HFFc6 (cell line): Measurements from ENCODE around the gene RSF1. TPM values are rescaled to one million over a fixed set of nuclear protein-coding genes. Genes with fewer than 3 reads are reported as not detected.

Experiments used
- DNase-seq: peaks from one replicate; pipeline ENCODE4 v3.0.0-alpha.2; 2018
- H3K27ac Mint-ChIP-seq: 2 replicates; pipeline ENCODE4 v1.8.0; 2020; ENCODE audit warnings: mild to moderate bottlenecking, mixed read lengths
- H3K27me3 Mint-ChIP-seq: 2 replicates; pipeline ENCODE4 v1.8.0; 2021; ENCODE audit warnings: mild to moderate bottlenecking, moderate library complexity, mixed read lengths; ENCODE audit not compliant: insufficient read depth
- H3K36me3 Mint-ChIP-seq: 2 replicates; pipeline ENCODE4 v1.8.0; 2021; ENCODE audit warnings: low read depth, mixed read lengths
- H3K4me1 Mint-ChIP-seq: 2 replicates; pipeline ENCODE4 v1.8.0; 2020; ENCODE audit warnings: low read depth, mixed read lengths
- H3K4me3 Mint-ChIP-seq: 2 replicates; pipeline ENCODE4 v1.8.0; 2020; ENCODE audit warnings: mild to moderate bottlenecking, moderate library complexity, mixed read lengths
- H3K9me3 Mint-ChIP-seq: 2 replicates; pipeline ENCODE4 v1.8.0; 2020; ENCODE audit warnings: mild to moderate bottlenecking, mixed read lengths
- CTCF ChIP-seq: fragments of 200-600 bp; sonication (generic); IDR thresholded peaks from 2 replicates; pipeline ENCODE4 v1.5.0; 2021; ENCODE audit warnings: antibody characterized with exemption, mild to moderate bottlenecking
- total RNA-seq, 6 experiments: library from RNA; stranded (reverse); fragmentation: NEBNext Ultra II Directional; extraction: Animal tissue kit (Norgen Biotek cat#: 25700); gene quantifications; 2 replicates in 1 of 6; 3 replicates in 5 of 6; pipeline ENCODE4 v1.2.3, GENCODE V29; 2021

RSF1 gene
- total RNA-seq, 6 experiments from 2014 or later: 44.7 to 59.2 (median 55.3) TPM

DNA sequence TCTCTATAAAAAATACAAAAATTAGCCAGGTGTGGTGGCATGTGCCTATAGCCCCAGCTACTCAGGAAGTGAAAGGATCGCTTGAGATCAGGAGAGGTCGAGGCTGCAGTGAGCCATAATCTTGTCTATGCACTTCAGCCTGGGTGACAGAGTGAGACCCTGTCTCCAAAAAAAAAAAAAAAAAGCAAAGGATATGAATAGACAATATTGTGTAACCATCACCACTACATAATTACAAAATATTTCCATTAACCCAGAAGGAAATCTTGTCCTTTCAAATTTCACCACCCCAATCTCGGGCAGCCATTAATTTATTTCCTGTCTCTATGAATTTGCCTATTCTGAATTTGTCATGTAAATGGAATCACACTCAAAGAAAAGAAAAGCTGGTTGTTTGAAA, 21.2 kb downstream of the RSF1 start:
- H3K27me3 Mint-ChIP-seq: no peaks in the 10 kb centered on the region
- TF ChIP-seq CTCF: no peak
- peaks cover 6% of the 10 kb centered on the region for H3K36me3 Mint-ChIP-seq
- H3K4me1 Mint-ChIP-seq: peaks cover 22% of the 10 kb centered on the region
- no peak overlapping the region for H3K4me3 Mint-ChIP-seq
- no peaks in the 10 kb centered on the region for H3K9me3 Mint-ChIP-seq
- H3K27ac Mint-ChIP-seq: no peak overlapping the region; the same call in 1 of the 2 replicates
- DNase-seq: no peak

DNA sequence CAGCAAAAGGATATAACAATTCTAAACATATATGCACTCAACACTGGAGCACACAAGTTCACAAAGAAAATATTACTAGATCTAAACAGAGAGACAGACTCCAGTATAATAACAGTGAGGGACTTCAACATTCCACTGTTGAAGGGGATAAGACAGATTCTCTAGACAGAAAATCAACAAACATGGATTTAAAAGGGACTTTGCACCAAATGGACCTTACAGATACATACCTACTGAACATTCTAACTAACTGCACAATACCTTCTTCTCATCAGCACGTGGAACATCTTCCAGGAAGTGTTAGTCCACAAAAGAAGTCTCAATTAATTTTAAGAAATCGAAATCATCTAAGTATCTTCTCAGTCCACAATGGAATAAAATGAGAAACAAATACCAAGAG, 26.6 kb downstream of the RSF1 start:
- Mint-ChIP-seq H3K27ac (no peak overlapping the region), H3K27me3 (no peaks in the 10 kb centered on the region; the same call in 1 of the 2 replicates), H3K9me3 (peaks cover 5% of the 10 kb centered on the region), H3K4me3 (no peak overlapping the region), H3K4me1 (peaks cover 9% of the 10 kb centered on the region), H3K36me3 (peaks cover 40% of the 10 kb centered on the region)
- no peak for TF ChIP-seq CTCF
- no peak for DNase-seq

- Mint-ChIP-seq H3K27ac (no peak overlapping the region), H3K4me3 (no peak overlapping the region), H3K9me3 (peaks cover 5% of the 10 kb centered on the region), H3K4me1 (peaks cover 26% of the 10 kb centered on the region), H3K27me3 (no peaks in the 10 kb centered on the region; the same call in none of the 2 replicates), H3K36me3 (peaks cover 34% of the 10 kb centered on the region)
- no peak for DNase-seq
- TF ChIP-seq CTCF: no peak
Measured at GRCh38 chr11:77791301-77791700, 29.2 kb downstream of the RSF1 start.

DNA sequence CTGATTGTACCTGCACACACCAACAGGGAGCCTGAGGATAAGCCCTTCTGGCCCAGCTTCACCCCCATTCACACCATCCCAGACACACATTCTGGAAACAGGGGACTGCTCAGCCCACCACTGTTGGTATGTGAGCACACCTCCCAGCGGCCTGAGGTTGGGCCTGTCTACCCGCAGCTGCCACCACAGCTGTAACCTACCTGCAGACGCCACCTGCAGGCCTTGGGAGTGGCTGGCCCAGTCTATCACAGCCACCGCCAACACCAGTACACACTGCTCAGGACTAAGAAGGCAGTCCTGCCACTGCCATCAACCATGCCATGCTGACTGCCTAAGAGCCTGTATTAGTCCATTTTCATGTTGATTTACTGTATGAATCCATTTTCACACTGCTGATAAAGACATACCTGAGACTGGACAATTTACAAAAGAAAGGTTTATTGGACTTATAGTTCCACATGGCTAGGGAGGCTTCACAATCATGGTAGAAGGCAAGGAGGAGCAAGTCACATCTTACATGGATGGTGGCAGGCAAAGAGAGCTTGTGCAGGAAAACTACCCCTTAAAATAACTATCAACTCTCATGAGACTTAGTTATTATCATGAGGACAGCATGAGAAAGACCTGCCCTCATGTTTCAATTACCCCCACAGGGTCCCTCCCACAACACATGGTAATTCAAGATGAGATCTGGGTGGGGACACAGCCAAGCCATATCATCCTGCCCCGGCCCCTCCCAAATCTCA, 30.6 kb downstream of the RSF1 start:
- peaks cover 34% of the 10 kb centered on the region for H3K36me3 Mint-ChIP-seq
- peaks cover 5% of the 10 kb centered on the region for H3K9me3 Mint-ChIP-seq
- DNase-seq: no peak
- TF ChIP-seq CTCF: no peak
- H3K4me3 Mint-ChIP-seq: no peak overlapping the region
- peaks cover 23% of the 10 kb centered on the region for H3K4me1 Mint-ChIP-seq
- no peaks in the 10 kb centered on the region; the same call in none of the 2 replicates for H3K27me3 Mint-ChIP-seq
- H3K27ac Mint-ChIP-seq: no peak overlapping the region

DNA sequence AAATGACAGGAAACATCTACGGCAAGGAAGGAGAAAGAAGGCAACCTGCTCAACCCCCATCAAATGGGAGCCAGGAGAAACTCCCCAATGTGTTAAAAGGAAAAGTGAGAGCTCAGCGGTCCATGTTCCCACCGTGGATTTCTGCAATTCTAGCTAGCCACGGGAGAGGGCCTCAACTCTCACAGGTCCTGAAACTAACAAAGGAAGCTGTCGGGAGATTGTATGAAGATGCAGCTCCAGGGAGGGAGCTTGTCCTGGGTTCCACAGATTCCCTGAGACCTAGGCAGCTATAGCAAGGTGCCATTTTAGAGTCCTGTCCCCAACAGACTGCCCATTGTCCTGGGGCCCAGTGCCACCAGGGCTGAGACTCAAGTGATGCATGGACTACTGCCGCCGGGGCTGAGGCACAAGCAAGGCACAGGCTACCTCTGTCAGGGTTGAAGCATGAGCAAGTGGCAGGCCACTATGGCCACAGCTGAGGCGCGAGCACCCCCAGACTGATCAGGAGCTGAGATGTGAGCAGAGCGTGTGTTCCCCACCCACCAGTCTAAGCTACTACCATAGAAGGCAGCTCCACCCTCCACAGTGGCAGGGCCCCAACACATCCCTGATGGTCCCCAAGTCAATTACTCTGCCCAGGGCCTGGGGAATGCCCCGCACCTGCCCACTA, 31.3 kb downstream of the RSF1 start:
- Mint-ChIP-seq H3K9me3 (peaks cover 5% of the 10 kb centered on the region), H3K27ac (no peak overlapping the region), H3K27me3 (no peaks in the 10 kb centered on the region; the same call in none of the 2 replicates), H3K4me1 (peaks cover 18% of the 10 kb centered on the region), H3K36me3 (peaks cover 34% of the 10 kb centered on the region), H3K4me3 (no peak overlapping the region)
- no peak for TF ChIP-seq CTCF
- no peak for DNase-seq
